Measurements from ENCODE around the gene COX20.

COX20 gene

GRCh38 chr1:244858357-244858756 is 22.9 kb downstream of the COX20 start:
- TF ChIP-seq CTCF (IDR thresholded peaks at IDR 0.05), result no peak

- TF ChIP-seq CTCF (IDR thresholded peaks at IDR 0.05), result no peak
Observed at GRCh38 chr1:244860078-244860477, 24.6 kb downstream of the COX20 start.

- no peak for TF ChIP-seq CTCF (IDR thresholded peaks at IDR 0.05)
Observed at GRCh38 chr1:244860914-244861610, 25.6 kb downstream of the COX20 start.

GRCh38 chr1:244861683-244862082 is 26.2 kb downstream of the COX20 start:
- no peak for TF ChIP-seq CTCF (IDR thresholded peaks at IDR 0.05)

- no peak for TF ChIP-seq CTCF (IDR thresholded peaks at IDR 0.05)
Observed at GRCh38 chr1:244862354-244862698, 26.9 kb downstream of the COX20 start.

- no peak for TF ChIP-seq CTCF (IDR thresholded peaks at IDR 0.05)
Observed at GRCh38 chr1:244862699-244863490, 27.4 kb downstream of the COX20 start.

- TF ChIP-seq CTCF (IDR thresholded peaks at IDR 0.05), result no peak
Observed at GRCh38 chr1:244863491-244864252, 28.2 kb downstream of the COX20 start.

Data from LNCAP (cell line).